GM12865 (cell line): ENCODE measurements around the gene FILIP1.

ENCODE experiments used
- DNase-seq: peaks from one replicate; pipeline ENCODE4 v3.0.0; 2010; ENCODE audit warnings: low read depth
- H3K4me3 ChIP-seq: 2 replicates; pipeline ENCODE4 v1.5.1; 2011; ENCODE audit warnings: mild to moderate bottlenecking, low read depth, low read length, control low read depth
- TF ChIP-seq, protein P1 (sequence below): IDR thresholded peaks from 2 replicates; pipeline ENCODE4 v1.5.1; 2011; ENCODE audit warnings: low read length, control low read depth, low read depth, inconsistent platforms; ENCODE audit not compliant: insufficient read depth; ENCODE audit errors: missing control alignments

Gene FILIP1

DNA sequence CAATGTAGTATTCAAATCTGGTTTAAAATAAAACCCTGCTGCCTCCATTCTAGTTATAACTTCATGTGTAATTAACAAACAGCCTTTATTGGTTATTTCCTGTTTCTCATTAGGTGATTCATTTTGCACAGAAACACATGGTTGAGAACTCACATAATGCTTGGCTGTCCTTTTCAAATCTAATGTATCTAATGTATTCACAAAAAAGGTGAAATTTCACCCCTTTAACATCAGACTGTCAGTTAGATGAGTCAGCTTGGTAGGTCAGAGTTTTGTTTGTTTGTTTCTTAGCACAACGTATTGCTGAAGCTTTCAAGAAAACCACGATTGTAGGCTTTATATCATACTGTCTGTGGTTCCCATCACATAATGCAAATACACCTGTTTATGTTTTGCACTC, 130.3 kb downstream of the FILIP1 start:
- DNase-seq: peak; percentile 28
- no peak overlapping the region for H3K4me3 ChIP-seq
- TF ChIP-seq, protein P1, sequence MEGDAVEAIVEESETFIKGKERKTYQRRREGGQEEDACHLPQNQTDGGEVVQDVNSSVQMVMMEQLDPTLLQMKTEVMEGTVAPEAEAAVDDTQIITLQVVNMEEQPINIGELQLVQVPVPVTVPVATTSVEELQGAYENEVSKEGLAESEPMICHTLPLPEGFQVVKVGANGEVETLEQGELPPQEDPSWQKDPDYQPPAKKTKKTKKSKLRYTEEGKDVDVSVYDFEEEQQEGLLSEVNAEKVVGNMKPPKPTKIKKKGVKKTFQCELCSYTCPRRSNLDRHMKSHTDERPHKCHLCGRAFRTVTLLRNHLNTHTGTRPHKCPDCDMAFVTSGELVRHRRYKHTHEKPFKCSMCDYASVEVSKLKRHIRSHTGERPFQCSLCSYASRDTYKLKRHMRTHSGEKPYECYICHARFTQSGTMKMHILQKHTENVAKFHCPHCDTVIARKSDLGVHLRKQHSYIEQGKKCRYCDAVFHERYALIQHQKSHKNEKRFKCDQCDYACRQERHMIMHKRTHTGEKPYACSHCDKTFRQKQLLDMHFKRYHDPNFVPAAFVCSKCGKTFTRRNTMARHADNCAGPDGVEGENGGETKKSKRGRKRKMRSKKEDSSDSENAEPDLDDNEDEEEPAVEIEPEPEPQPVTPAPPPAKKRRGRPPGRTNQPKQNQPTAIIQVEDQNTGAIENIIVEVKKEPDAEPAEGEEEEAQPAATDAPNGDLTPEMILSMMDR: no peak

- no peak overlapping the region for H3K4me3 ChIP-seq
- DNase-seq: no peak
- TF ChIP-seq, protein P1: no peak
Measured at GRCh38 chr6:75353644-75354043, 140.0 kb downstream of the FILIP1 start.

GRCh38 chr6:75351570-75351969, 142.0 kb downstream of the FILIP1 start:
- H3K4me3 ChIP-seq: no peak overlapping the region
- TF ChIP-seq, protein P1: no peak
- no peak for DNase-seq

- TF ChIP-seq, protein P1: no peak
- DNase-seq: no peak
- H3K4me3 ChIP-seq: no peak overlapping the region
Measured at GRCh38 chr6:75350808-75351207, 142.8 kb downstream of the FILIP1 start.

DNA sequence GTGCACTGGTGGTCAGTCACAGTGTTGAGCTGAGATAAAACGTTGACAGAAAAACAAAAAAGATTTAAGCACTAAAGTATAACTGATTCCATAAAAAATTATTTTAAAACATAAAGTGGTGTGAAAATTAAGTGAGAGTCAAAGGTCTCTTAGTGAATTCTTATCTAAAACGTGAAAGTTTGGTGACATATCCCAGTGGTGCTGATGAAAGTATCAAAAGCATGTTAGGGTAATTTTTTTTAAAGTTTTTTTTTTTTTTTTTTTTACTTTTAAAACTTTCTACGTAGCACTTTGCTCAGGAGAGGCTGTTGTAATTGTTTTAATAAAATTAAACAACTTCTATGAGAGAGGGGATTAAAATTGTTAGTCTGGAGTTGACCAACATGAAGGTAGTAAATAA, 143.4 kb downstream of the FILIP1 start:
- TF ChIP-seq, protein P1: no peak
- H3K4me3 ChIP-seq: no peak overlapping the region
- DNase-seq: no peak

DNA sequence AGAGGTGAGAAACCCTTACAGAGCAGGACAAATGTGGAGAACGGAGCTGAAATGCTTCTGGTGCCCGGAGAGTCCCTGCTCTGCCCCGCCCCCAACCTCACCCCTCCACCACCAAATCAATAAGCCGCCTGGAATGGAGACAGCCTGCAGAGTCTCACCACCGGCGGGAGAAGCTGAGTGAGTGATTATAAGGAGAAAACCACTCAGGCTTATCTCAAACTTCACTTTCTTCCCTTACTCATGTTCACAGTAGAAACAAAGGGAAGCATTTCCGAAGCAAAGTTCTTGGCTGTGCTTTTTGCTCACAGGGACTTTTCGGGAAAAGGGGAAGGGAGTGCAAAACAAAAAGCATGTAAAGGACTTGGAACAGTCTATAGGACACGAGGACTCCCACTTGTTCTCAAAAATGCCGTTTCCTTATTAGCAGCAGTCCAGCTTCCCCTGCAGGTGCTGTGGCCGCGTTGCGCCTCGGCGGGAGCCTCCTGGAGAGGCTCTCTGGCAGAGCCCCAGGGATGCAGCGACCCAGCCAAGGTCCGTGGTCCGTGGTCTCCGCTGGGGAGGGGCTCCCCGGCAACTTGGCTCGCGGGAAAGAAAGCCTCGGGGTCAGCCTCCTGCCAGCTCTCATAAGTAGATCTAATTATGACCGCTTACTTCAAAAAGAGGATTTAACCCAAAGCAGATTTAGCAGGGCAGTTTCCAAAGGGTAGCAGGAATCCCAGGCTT, 144.2 kb downstream of the FILIP1 start:
- H3K4me3 ChIP-seq: peak overlapping the region; percentile 21
- peak; percentile 34 for DNase-seq
- TF ChIP-seq, protein P1: peak; percentile 1

- peak overlapping the region; percentile 21 for H3K4me3 ChIP-seq
- DNase-seq: no peak
Measured at GRCh38 chr6:75348882-75349261, 144.7 kb downstream of the FILIP1 start.

More at GRCh38 chr6:75348882-75349261, 144.7 kb downstream of the FILIP1 start:
- TF ChIP-seq, protein P1: no peak
